ENCODE measurements around the gene ALDH6A1. TPM values are rescaled to one million over a fixed set of nuclear protein-coding genes. Genes with fewer than 3 reads are reported as not detected.
A peak's percentile ranks its signal among the peaks of the same experiment; 100 is the strongest.

Gene ALDH6A1
- total and polyA plus RNA-seq, 2 of the 13 experiments (the other 11 are each of a cell fraction or from before 2014, with no cell fraction given) = 26.9 to 49.9 TPM

DNA sequence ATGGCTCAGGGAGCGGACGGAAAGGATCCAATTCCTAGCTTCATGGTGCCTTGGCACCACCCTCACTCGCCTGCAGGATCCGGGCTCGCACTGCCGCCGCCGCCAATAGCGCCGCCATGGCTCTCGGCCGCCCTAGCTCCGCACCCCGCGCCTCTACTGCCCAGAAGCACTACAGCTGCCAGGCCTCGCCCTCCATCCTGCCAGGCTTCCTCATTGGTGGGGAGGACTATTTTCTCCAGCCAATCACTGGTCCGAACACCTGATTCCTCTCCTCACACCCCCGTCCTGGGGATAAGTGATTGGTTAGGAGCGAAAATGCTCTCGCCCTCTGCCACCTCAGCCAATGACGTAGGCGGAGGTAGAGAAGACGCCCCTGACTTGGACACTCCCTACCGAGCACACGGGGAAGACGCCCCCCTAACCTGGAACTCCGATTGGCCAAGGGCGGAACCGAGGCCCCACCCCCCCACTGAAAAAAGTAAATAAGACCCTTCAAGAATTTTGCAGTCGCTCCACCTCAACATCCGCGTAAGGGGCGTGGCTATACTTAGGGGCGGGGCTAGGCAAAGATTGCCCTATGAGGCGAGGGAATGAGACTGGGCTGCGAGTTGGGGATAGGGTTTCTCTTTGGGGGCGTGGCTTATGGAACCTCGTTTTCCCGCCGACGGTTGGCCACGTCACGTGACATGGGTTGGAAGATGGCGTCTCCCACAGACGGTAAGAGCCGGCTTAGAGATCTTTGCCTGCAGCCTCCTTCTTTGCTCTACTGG, at the start of gene ALDH6A1, which contains the start of gene LIN52 (continued):
- TF ChIP-seq ZNF431 (CRISPR knock-in tag; IDR thresholded peaks at IDR 0.05; ENCODE audit: borderline replicate concordance, low read depth) (no peak), ZSCAN25 (CRISPR knock-in tag; IDR thresholded peaks at IDR 0.05) (peak; percentile 62; the same call in 1 of the 2 replicates), SP2 (CRISPR knock-in tag; IDR thresholded peaks at IDR 0.05) (peak; percentile 87), MED1 (CRISPR knock-in tag; IDR thresholded peaks at IDR 0.05) (0 out of 2 replicates have a peak, but pooled peaks have one; percentile 11), KAT8 (CRISPR knock-in tag; IDR thresholded peaks at IDR 0.05) (peak; percentile 85), ZNF687 (CRISPR knock-in tag; IDR thresholded peaks at IDR 0.05) (peak; percentile 84), ZNF274 (CRISPR knock-in tag; IDR thresholded peaks at IDR 0.05) (peak; percentile 62; the same call in 1 of the 2 replicates), LCORL (IDR thresholded peaks at IDR 0.05) (peak; percentile 78), LCORL (CRISPR knock-in tag; IDR thresholded peaks at IDR 0.05) (0 out of 2 replicates have a peak, but pooled peaks have one; percentile 24), BRCA1 (CRISPR knock-in tag; IDR thresholded peaks at IDR 0.05) (no peak), THAP9 (CRISPR knock-in tag; IDR thresholded peaks at IDR 0.05; ENCODE audit: borderline replicate concordance) (peak; percentile 50; the same call in 1 of the 2 replicates)
- TF ChIP-seq, protein P1, sequence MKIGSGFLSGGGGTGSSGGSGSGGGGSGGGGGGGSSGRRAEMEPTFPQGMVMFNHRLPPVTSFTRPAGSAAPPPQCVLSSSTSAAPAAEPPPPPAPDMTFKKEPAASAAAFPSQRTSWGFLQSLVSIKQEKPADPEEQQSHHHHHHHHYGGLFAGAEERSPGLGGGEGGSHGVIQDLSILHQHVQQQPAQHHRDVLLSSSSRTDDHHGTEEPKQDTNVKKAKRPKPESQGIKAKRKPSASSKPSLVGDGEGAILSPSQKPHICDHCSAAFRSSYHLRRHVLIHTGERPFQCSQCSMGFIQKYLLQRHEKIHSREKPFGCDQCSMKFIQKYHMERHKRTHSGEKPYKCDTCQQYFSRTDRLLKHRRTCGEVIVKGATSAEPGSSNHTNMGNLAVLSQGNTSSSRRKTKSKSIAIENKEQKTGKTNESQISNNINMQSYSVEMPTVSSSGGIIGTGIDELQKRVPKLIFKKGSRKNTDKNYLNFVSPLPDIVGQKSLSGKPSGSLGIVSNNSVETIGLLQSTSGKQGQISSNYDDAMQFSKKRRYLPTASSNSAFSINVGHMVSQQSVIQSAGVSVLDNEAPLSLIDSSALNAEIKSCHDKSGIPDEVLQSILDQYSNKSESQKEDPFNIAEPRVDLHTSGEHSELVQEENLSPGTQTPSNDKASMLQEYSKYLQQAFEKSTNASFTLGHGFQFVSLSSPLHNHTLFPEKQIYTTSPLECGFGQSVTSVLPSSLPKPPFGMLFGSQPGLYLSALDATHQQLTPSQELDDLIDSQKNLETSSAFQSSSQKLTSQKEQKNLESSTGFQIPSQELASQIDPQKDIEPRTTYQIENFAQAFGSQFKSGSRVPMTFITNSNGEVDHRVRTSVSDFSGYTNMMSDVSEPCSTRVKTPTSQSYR (CRISPR knock-in tag; IDR thresholded peaks at IDR 0.05; ENCODE audit: borderline replicate concordance) = peak; percentile 27; the same call in 1 of the 2 replicates
- TF ChIP-seq, protein P2, sequence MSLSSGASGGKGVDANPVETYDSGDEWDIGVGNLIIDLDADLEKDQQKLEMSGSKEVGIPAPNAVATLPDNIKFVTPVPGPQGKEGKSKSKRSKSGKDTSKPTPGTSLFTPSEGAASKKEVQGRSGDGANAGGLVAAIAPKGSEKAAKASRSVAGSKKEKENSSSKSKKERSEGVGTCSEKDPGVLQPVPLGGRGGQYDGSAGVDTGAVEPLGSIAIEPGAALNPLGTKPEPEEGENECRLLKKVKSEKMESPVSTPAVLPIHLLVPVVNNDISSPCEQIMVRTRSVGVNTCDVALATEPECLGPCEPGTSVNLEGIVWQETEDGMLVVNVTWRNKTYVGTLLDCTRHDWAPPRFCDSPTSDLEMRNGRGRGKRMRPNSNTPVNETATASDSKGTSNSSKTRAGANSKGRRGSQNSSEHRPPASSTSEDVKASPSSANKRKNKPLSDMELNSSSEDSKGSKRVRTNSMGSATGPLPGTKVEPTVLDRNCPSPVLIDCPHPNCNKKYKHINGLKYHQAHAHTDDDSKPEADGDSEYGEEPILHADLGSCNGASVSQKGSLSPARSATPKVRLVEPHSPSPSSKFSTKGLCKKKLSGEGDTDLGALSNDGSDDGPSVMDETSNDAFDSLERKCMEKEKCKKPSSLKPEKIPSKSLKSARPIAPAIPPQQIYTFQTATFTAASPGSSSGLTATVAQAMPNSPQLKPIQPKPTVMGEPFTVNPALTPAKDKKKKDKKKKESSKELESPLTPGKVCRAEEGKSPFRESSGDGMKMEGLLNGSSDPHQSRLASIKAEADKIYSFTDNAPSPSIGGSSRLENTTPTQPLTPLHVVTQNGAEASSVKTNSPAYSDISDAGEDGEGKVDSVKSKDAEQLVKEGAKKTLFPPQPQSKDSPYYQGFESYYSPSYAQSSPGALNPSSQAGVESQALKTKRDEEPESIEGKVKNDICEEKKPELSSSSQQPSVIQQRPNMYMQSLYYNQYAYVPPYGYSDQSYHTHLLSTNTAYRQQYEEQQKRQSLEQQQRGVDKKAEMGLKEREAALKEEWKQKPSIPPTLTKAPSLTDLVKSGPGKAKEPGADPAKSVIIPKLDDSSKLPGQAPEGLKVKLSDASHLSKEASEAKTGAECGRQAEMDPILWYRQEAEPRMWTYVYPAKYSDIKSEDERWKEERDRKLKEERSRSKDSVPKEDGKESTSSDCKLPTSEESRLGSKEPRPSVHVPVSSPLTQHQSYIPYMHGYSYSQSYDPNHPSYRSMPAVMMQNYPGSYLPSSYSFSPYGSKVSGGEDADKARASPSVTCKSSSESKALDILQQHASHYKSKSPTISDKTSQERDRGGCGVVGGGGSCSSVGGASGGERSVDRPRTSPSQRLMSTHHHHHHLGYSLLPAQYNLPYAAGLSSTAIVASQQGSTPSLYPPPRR (CRISPR knock-in tag; IDR thresholded peaks at IDR 0.05; ENCODE audit: borderline replicate concordance) = no peak

Measured in HepG2 (cell line).